ENCODE results near the gene PRPH2. TPM values are rescaled to one million over a fixed set of nuclear protein-coding genes. Genes with fewer than 3 reads are reported as not detected.

Gene PRPH2
- total RNA-seq, 2 donors from 2014 or later: 0.27 to 3.3 TPM

DNA sequence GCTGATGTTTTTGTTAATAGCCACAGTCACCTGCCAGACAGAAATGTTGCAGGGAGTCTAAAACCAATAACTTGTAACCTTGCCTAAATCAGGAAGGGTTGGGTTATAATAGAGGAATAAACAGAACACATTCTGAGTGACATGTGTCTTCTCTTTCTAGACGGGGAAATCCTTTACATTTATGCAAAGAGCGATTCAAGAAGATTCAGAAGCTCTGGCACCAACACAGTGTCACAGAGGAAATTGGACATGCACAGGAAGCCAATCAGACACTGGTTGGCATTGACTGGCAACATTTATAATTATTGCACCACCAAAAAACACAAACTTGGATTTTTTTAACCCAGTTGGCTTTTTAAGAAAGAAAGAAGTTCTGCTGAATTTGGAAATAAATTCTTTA is 31.5 kb downstream of the PRPH2 start:
- H3K9me3 ChIP-seq: no peaks in the 10 kb centered on the region
- H3K4me3 ChIP-seq: no peak overlapping the region
- DNase-seq (ENCODE audit: low spot score): no peak
- intact Hi-C loops (cut with DNase I): no loop called here
- H3K36me3 ChIP-seq: peaks cover 2 to 7% of the 10 kb centered on the region in 2 donors
- no peaks in the 10 kb centered on the region for H3K27me3 ChIP-seq (replicated peaks; ENCODE audit: insufficient read depth)
- H3K4me1 ChIP-seq (replicated peaks): no peaks in the 10 kb centered on the region
- TF ChIP-seq POLR2A (IDR thresholded peaks at IDR 0.05) (no peak), POLR2AphosphoS5 (IDR thresholded peaks at IDR 0.05) (no peak)
- TF ChIP-seq, protein P1, sequence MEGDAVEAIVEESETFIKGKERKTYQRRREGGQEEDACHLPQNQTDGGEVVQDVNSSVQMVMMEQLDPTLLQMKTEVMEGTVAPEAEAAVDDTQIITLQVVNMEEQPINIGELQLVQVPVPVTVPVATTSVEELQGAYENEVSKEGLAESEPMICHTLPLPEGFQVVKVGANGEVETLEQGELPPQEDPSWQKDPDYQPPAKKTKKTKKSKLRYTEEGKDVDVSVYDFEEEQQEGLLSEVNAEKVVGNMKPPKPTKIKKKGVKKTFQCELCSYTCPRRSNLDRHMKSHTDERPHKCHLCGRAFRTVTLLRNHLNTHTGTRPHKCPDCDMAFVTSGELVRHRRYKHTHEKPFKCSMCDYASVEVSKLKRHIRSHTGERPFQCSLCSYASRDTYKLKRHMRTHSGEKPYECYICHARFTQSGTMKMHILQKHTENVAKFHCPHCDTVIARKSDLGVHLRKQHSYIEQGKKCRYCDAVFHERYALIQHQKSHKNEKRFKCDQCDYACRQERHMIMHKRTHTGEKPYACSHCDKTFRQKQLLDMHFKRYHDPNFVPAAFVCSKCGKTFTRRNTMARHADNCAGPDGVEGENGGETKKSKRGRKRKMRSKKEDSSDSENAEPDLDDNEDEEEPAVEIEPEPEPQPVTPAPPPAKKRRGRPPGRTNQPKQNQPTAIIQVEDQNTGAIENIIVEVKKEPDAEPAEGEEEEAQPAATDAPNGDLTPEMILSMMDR (IDR thresholded peaks at IDR 0.05): no peak
- WGBS: 76% methylated on average over 2 of the region's 2 CpGs
- H3K27ac ChIP-seq: no peak overlapping the region

GRCh38 chr6:42690151-42690702 is 32.2 kb downstream of the PRPH2 start:
- no peak for DNase-seq (ENCODE audit: low spot score)
- Histone ChIP-seq H3K36me3 (peaks cover 4 to 7% of the 10 kb centered on the region in 2 donors), H3K4me3 (no peak overlapping the region), H3K4me1 (replicated peaks) (no peaks in the 10 kb centered on the region), H3K9me3 (no peaks in the 10 kb centered on the region), H3K27me3 (replicated peaks; ENCODE audit: insufficient read depth) (no peaks in the 10 kb centered on the region), H3K27ac (no peak overlapping the region)
- TF ChIP-seq, protein P1 (IDR thresholded peaks at IDR 0.05): no peak
- no peak for TF ChIP-seq POLR2AphosphoS5 (IDR thresholded peaks at IDR 0.05)
- 89% methylated on average over 5 of the region's 5 CpGs for WGBS
- intact Hi-C loops (cut with DNase I): no loop called here

- Histone ChIP-seq H3K27me3 (replicated peaks; ENCODE audit: insufficient read depth) (no peaks in the 10 kb centered on the region), H3K4me3 (no peak overlapping the region), H3K27ac (no peak overlapping the region), H3K9me3 (no peaks in the 10 kb centered on the region), H3K36me3 (peaks cover 4 to 7% of the 10 kb centered on the region in 2 donors), H3K4me1 (replicated peaks) (no peaks in the 10 kb centered on the region)
- 91% methylated on average over 7 of the region's 7 CpGs for WGBS
- DNase-seq (ENCODE audit: low spot score): no peak
- TF ChIP-seq POLR2A (IDR thresholded peaks at IDR 0.05): no peak
- intact Hi-C loops (cut with DNase I): no loop called here
Observed at GRCh38 chr6:42689371-42689770, 33.0 kb downstream of the PRPH2 start.

- Histone ChIP-seq H3K9me3 (no peaks in the 10 kb centered on the region), H3K4me3 (no peak overlapping the region), H3K4me1 (replicated peaks) (no peaks in the 10 kb centered on the region), H3K27me3 (replicated peaks; ENCODE audit: insufficient read depth) (no peaks in the 10 kb centered on the region), H3K36me3 (peaks cover 4 to 7% of the 10 kb centered on the region in 2 donors), H3K27ac (no peak overlapping the region)
- intact Hi-C loops (cut with DNase I): no loop called here
- TF ChIP-seq POLR2AphosphoS5 (IDR thresholded peaks at IDR 0.05) (no peak), POLR2A (IDR thresholded peaks at IDR 0.05) (no peak)
- TF ChIP-seq, protein P1 (IDR thresholded peaks at IDR 0.05): no peak
- WGBS: 69% methylated on average over 3 of the region's 3 CpGs
- DNase-seq (ENCODE audit: low spot score): no peak
Observed at GRCh38 chr6:42688281-42688680, 34.1 kb downstream of the PRPH2 start.

- no peaks in the 10 kb centered on the region for H3K4me1 ChIP-seq (replicated peaks)
- no peak overlapping the region for H3K4me3 ChIP-seq
- H3K9me3 ChIP-seq: no peaks in the 10 kb centered on the region
- intact Hi-C loops (cut with DNase I): no loop called here
- WGBS: 96% methylated on average over 5 of the region's 5 CpGs
- TF ChIP-seq POLR2A (IDR thresholded peaks at IDR 0.05) (no peak), POLR2AphosphoS5 (IDR thresholded peaks at IDR 0.05) (no peak)
- TF ChIP-seq, protein P1 (IDR thresholded peaks at IDR 0.05): no peak
- H3K36me3 ChIP-seq: peaks cover 8 to 12% of the 10 kb centered on the region in 2 donors
- no peak overlapping the region for H3K27ac ChIP-seq
- H3K27me3 ChIP-seq (replicated peaks; ENCODE audit: insufficient read depth): no peaks in the 10 kb centered on the region
- DNase-seq (ENCODE audit: low spot score): no peak
Observed at GRCh38 chr6:42679358-42679757, 43.0 kb downstream of the PRPH2 start.
